ENCODE results near the gene CLDN6.
"Not testable (repeated sequence)": the region's sequence is repeated elsewhere in the genome, so short reads cannot be mapped to it uniquely, and the experiment has no call there.

The CLDN6 gene

GRCh38 chr16:3017794-3018506, at the start of gene CLDN6:
Gene CLDN6, minus strand, starts transcription at chr16:3018183. Its CDS starts 2,162 bp downstream, at chr16:3016021.
- no peak for DNase-seq (ENCODE audit: extremely low read depth in 1 of 2, low read depth in 1 of 2)

- no peak for DNase-seq (ENCODE audit: extremely low read depth in 1 of 2, low read depth in 1 of 2)
Measured at GRCh38 chr16:3066440-3066748, 48.4 kb upstream of the CLDN6 start.

- DNase-seq (ENCODE audit: extremely low read depth in 1 of 2, low read depth in 1 of 2): no peak
Measured at GRCh38 chr16:3065742-3066439, 47.9 kb upstream of the CLDN6 start.

- DNase-seq (ENCODE audit: extremely low read depth in 1 of 2, low read depth in 1 of 2): peak in 1 of 2 donors; percentile 73
Measured at GRCh38 chr16:3065069-3065741, 47.2 kb upstream of the CLDN6 start, which contains the start of gene IL32. Gene IL32, plus strand, starts transcription at chr16:3065640. Its CDS starts 172 bp downstream, at chr16:3065812.

- no peak for DNase-seq (ENCODE audit: extremely low read depth in 1 of 2, low read depth in 1 of 2)
Measured at GRCh38 chr16:3063625-3064386, 45.8 kb upstream of the CLDN6 start.

- DNase-seq (ENCODE audit: extremely low read depth in 1 of 2, low read depth in 1 of 2): no peak
Measured at GRCh38 chr16:3062553-3062952, 44.6 kb upstream of the CLDN6 start.

GRCh38 chr16:3060339-3061127, 42.5 kb upstream of the CLDN6 start:
- DNase-seq (ENCODE audit: extremely low read depth in 1 of 2, low read depth in 1 of 2): no peak

- no peak for DNase-seq (ENCODE audit: extremely low read depth in 1 of 2, low read depth in 1 of 2)
Measured at GRCh38 chr16:3059723-3060242, 41.8 kb upstream of the CLDN6 start.

- DNase-seq (ENCODE audit: extremely low read depth in 1 of 2, low read depth in 1 of 2): peak; percentile 77 to 82
Measured at GRCh38 chr16:3059041-3059722, 41.2 kb upstream of the CLDN6 start.

GRCh38 chr16:3058139-3059030, 40.4 kb upstream of the CLDN6 start:
- DNase-seq (ENCODE audit: extremely low read depth in 1 of 2, low read depth in 1 of 2): no peak

- DNase-seq (ENCODE audit: extremely low read depth in 1 of 2, low read depth in 1 of 2): no peak
Measured at GRCh38 chr16:3057181-3058138, 39.5 kb upstream of the CLDN6 start.

GRCh38 chr16:3056336-3057180, 38.6 kb upstream of the CLDN6 start:
- no peak for DNase-seq (ENCODE audit: extremely low read depth in 1 of 2, low read depth in 1 of 2)

GRCh38 chr16:3055734-3056115, 37.7 kb upstream of the CLDN6 start:
- DNase-seq (ENCODE audit: extremely low read depth in 1 of 2, low read depth in 1 of 2): not testable (repeated sequence)

- DNase-seq (ENCODE audit: extremely low read depth in 1 of 2, low read depth in 1 of 2): no peak
Measured at GRCh38 chr16:3054965-3055733, 37.2 kb upstream of the CLDN6 start.

- DNase-seq (ENCODE audit: extremely low read depth in 1 of 2, low read depth in 1 of 2): not testable (repeated sequence)
Measured at GRCh38 chr16:3053330-3053710, 35.3 kb upstream of the CLDN6 start.

Measured in stimulated activated CD8-positive, alpha-beta memory T cell treated with anti-CD3 and anti-CD28 coated beads, Interleukin-7, amount 100 ng/mL, for 48 hours (primary cell).